DND-41 (cell line): ENCODE data around the gene RASGRP1.

Experiments used
- CTCF ChIP-seq: IDR thresholded peaks from 2 replicates; pipeline ENCODE4 v1.5.1; 2012; ENCODE audit warnings: borderline replicate concordance, low read length, moderate library complexity, mild to moderate bottlenecking; ENCODE audit not compliant: poor library complexity, severe bottlenecking; ENCODE audit errors: extremely low read depth
- EZH2 ChIP-seq: IDR thresholded peaks from 3 replicates; pipeline ENCODE4 v1.6.1; 2012; ENCODE audit warnings: borderline replicate concordance, low read depth, mild to moderate bottlenecking, moderate library complexity, low read length, inconsistent platforms; ENCODE audit not compliant: severe bottlenecking

GRCh38 chr15:38486936-38487335 lies 77.7 kb downstream of the RASGRP1 start:
- TF ChIP-seq CTCF (no peak), EZH2 (no peak)
